Psoas muscle (tissue), 7 donors: ENCODE data around the gene RTP4. TPM values are rescaled to one million over a fixed set of nuclear protein-coding genes. Genes with fewer than 3 reads are reported as not detected.

Source experiments
- polyA plus RNA-seq, 3 donors: library from polyadenylated mRNA; stranded (reverse); fragments of 200-250 nt; gene quantifications; one replicate each; pipeline ENCODE4 v1.2.3, GENCODE V29; 2013
- total RNA-seq, 4 donors: library from RNA; stranded (reverse); fragmentation: NEBNext Ultra II Directional in 2 of 4; extraction: Animal tissue kit (Norgen Biotek cat#: 25700) in 2 of 4; gene quantifications; one replicate each; pipeline versions ENCODE4 v1.2.1 to v1.2.4, GENCODE V29; 2021 to 2023
- donor health status: healthy with polysubstance abuse.
- donor health status: DM: no; HTN: no; CAD: no; lungs with moderate emphysema.
- donor health status: Bipolar disorder and iron deficiency.
- donor health status: healthy.
- donor health status: DM: no; HTN: no; CAD: no.
- donor health status: DM: no; HTN: no; CAD: no.
- donor health status: DM: yes; HTN: yes; CAD: no.

RTP4 gene
- total and polyA plus RNA-seq, 7 donors, result 0.23 to 0.88 (median 0.51) TPM

Other genes starting within 250 kb of the RTP4 start
- 1 to 10 TPM in 1 of 4 donors, under 1 TPM in 2, not detected in 1; 0.32 to 1.2 (median 0.59) TPM for gene RPL39L, start 228.9 kb upstream of the RTP4 start, total RNA-seq
- 1 to 10 TPM in 1 of 3 donors, under 1 TPM in 2; 0.68 to 1.8 (median 0.79) TPM for gene RPL39L, start 228.9 kb upstream of the RTP4 start, polyA plus RNA-seq
- gene RTP1, start 170.9 kb upstream of the RTP4 start, total RNA-seq, result not detected
- not detected for gene RTP1, start 170.9 kb upstream of the RTP4 start, polyA plus RNA-seq
- gene MASP1, start 76.6 kb upstream of the RTP4 start, total RNA-seq, result 1 to 10 TPM in 3 of 4 donors, under 1 TPM in 1; 0.66 to 8.1 (median 3.1) TPM
- gene MASP1, start 76.6 kb upstream of the RTP4 start, polyA plus RNA-seq, result 1 to 10 TPM; 2.0 to 6.2 (median 4.2) TPM